ENCODE data around the gene SWSAP1. TPM values are rescaled to one million over a fixed set of nuclear protein-coding genes. Genes with fewer than 3 reads are reported as not detected.
A peak's percentile ranks its signal among the peaks of the same experiment; 100 is the strongest.

Gene SWSAP1
- total and polyA plus RNA-seq, 12 donors, result 2.1 to 8.4 (median 4.4) TPM

- Histone ChIP-seq H3K4me1 (replicated peaks in 1 of 2) (peaks cover 8 to 9% of the 10 kb centered on the region in 2 donors), H3K27ac (peak within 1 kb of the TSS in 3 of 5 donors; percentile 34 to 60 (median 44)), H3K9me3 (replicated peaks in 1 of 3) (no peaks in the 10 kb centered on the region), H3K4me3 (peak within 1 kb of the TSS in 2 of 4 donors; percentile 83 to 88), H3K27me3 (no peaks in the 10 kb centered on the region), H3K36me3 (replicated peaks in 1 of 2) (peaks cover 0 to 9% of the 10 kb centered on the region in 2 donors)
- peak; percentile 93 to 98 (median 96) for DNase-seq
- 2 to 21% (median 4%) methylated on average over 5 to 62 of the region's 62 CpGs for WGBS, 4 donors
- intact Hi-C loops (cut with DNase I), result no loop called here
- TF ChIP-seq POLR2A (IDR thresholded peaks at IDR 0.05), result peak; percentile 65 to 71
- TF ChIP-seq CTCF (IDR thresholded peaks at IDR 0.05), result no peak
Observed at GRCh38 chr19:11355160-11356073, 19.0 kb upstream of the SWSAP1 start, which contains the start of gene PLPPR2. Gene PLPPR2, plus strand, starts transcription at chr19:11355432. Its CDS starts 2,242 bp downstream, at chr19:11357674.

- intact Hi-C loops (cut with DNase I), result no loop called here
- no peaks in the 10 kb centered on the region for H3K27me3 ChIP-seq
- H3K27ac ChIP-seq, result peak overlapping the region in 1 of 5 donors; percentile 60
- H3K9me3 ChIP-seq (replicated peaks in 1 of 3), result no peaks in the 10 kb centered on the region
- no peak for DNase-seq
- H3K36me3 ChIP-seq (replicated peaks in 1 of 2), result peaks cover 0 to 13% of the 10 kb centered on the region in 2 donors
- TF ChIP-seq CTCF (IDR thresholded peaks at IDR 0.05) (no peak), POLR2A (IDR thresholded peaks at IDR 0.05) (peak in 1 of 2 donors; percentile 4)
- WGBS, 4 donors, result 71 to 83% (median 75%) methylated on average over 4 to 6 of the region's 6 CpGs
- peaks cover 8 to 9% of the 10 kb centered on the region in 2 donors for H3K4me1 ChIP-seq (replicated peaks in 1 of 2)
- H3K4me3 ChIP-seq, result peak overlapping the region in 2 of 4 donors; percentile 83 to 88
Observed at GRCh38 chr19:11356074-11356397, 18.4 kb upstream of the SWSAP1 start.

GRCh38 chr19:11356676-11357550, 17.6 kb upstream of the SWSAP1 start:
- intact Hi-C loops (cut with DNase I), result no loop called here
- Histone ChIP-seq H3K27me3 (no peaks in the 10 kb centered on the region), H3K4me1 (replicated peaks in 1 of 2) (peaks cover 8 to 9% of the 10 kb centered on the region in 2 donors), H3K4me3 (no peak overlapping the region), H3K9me3 (replicated peaks in 1 of 3) (no peaks in the 10 kb centered on the region), H3K27ac (no peak overlapping the region), H3K36me3 (replicated peaks in 1 of 2) (peaks cover 0 to 19% of the 10 kb centered on the region in 2 donors)
- no peak for DNase-seq
- WGBS, 4 donors, result 78 to 84% (median 81%) methylated on average over 6 to 11 of the region's 11 CpGs
- TF ChIP-seq CTCF (IDR thresholded peaks at IDR 0.05) (no peak), POLR2A (IDR thresholded peaks at IDR 0.05) (no peak)

- intact Hi-C loops (cut with DNase I), result no loop called here
- peaks cover 0 to 40% of the 10 kb centered on the region in 2 donors for H3K36me3 ChIP-seq (replicated peaks in 1 of 2)
- no peak overlapping the region for H3K4me3 ChIP-seq
- H3K27me3 ChIP-seq, result no peaks in the 10 kb centered on the region
- H3K9me3 ChIP-seq (replicated peaks in 1 of 3), result no peaks in the 10 kb centered on the region
- no peak for TF ChIP-seq CTCF (IDR thresholded peaks at IDR 0.05)
- TF ChIP-seq POLR2A (IDR thresholded peaks at IDR 0.05), result no peak
- WGBS, 4 donors, result 89 to 94% (median 93%) methylated on average over 6 to 11 of the region's 11 CpGs
- DNase-seq, result no peak
- H3K4me1 ChIP-seq (replicated peaks in 1 of 2), result peaks cover 8 to 9% of the 10 kb centered on the region in 2 donors
- no peak overlapping the region for H3K27ac ChIP-seq
Observed at GRCh38 chr19:11359421-11359820, 15.0 kb upstream of the SWSAP1 start.
